Astrocyte (in vitro differentiated cells and primary cell): Measurements from ENCODE around the gene A3GALT2. TPM values are rescaled to one million over a fixed set of nuclear protein-coding genes. Genes with fewer than 3 reads are reported as not detected.

Source experiments
- DNase-seq: peaks from one replicate; pipeline ENCODE4 v3.0.0-alpha.2; 2010; ENCODE audit warnings: low read depth
- FAIRE-seq: peaks from 2 replicates; lab custom pipeline; 2011; peaks lifted over from hg19 to GRCh38; lab: Jason Lieb, UNC
- H2AFZ ChIP-seq: 2 replicates; pipeline ENCODE4 v1.6.0; 2012; ENCODE audit warnings: low read depth, low read length, inconsistent platforms
- H3K27ac ChIP-seq: 2 replicates; pipeline ENCODE4 v1.5.1; 2011; ENCODE audit warnings: low read depth, low read length, inconsistent platforms
- H3K27me3 ChIP-seq: 2 replicates; pipeline ENCODE4 v1.6.0; 2011; ENCODE audit warnings: low read length, inconsistent platforms; ENCODE audit not compliant: insufficient read depth
- H3K36me3 ChIP-seq: 2 replicates; pipeline ENCODE4 v1.5.1; 2011; ENCODE audit warnings: low read length, inconsistent platforms; ENCODE audit not compliant: insufficient read depth
- H3K4me1 ChIP-seq: 2 replicates; pipeline ENCODE4 v1.5.1; 2011; ENCODE audit warnings: low read length, inconsistent platforms; ENCODE audit not compliant: insufficient read depth
- H3K4me2 ChIP-seq: 2 replicates; pipeline ENCODE4 v1.6.0; 2012; ENCODE audit warnings: low read length, inconsistent platforms
- H3K4me3 ChIP-seq: 2 replicates; pipeline ENCODE4 v1.5.1; 2011; ENCODE audit warnings: low read depth, mild to moderate bottlenecking, low read length, inconsistent platforms; ENCODE audit not compliant: insufficient read depth
- H3K79me2 ChIP-seq: 2 replicates; pipeline ENCODE4 v1.6.0; 2012; ENCODE audit warnings: mild to moderate bottlenecking, low read length, inconsistent platforms; ENCODE audit not compliant: insufficient read depth
- H3K9ac ChIP-seq: 2 replicates; pipeline ENCODE4 v1.6.0; 2012; ENCODE audit warnings: mild to moderate bottlenecking, low read length, inconsistent platforms
- H3K9me3 ChIP-seq: 2 replicates; pipeline ENCODE4 v1.5.1; 2012; ENCODE audit warnings: low read depth, mild to moderate bottlenecking, low read length, inconsistent platforms; ENCODE audit not compliant: insufficient read depth
- H4K20me1 ChIP-seq: 2 replicates; pipeline ENCODE4 v1.6.0; 2012; ENCODE audit warnings: low read length, inconsistent platforms; ENCODE audit not compliant: insufficient read depth
- H3K27ac Mint-ChIP-seq: one replicate; pipeline ENCODE4 v1.8.0; 2021; ENCODE audit warnings: mild to moderate bottlenecking, mixed read lengths; ENCODE audit not compliant: unreplicated experiment
- H3K27me3 Mint-ChIP-seq: one replicate; pipeline ENCODE4 v1.8.0; 2021; ENCODE audit warnings: low read depth, mixed read lengths; ENCODE audit not compliant: unreplicated experiment
- H3K36me3 Mint-ChIP-seq: one replicate; pipeline ENCODE4 v1.8.0; 2021; ENCODE audit warnings: low read depth, mixed read lengths; ENCODE audit not compliant: unreplicated experiment
- H3K4me1 Mint-ChIP-seq: one replicate; pipeline ENCODE4 v1.8.0; 2021; ENCODE audit warnings: low read depth, mixed read lengths; ENCODE audit not compliant: unreplicated experiment
- H3K4me3 Mint-ChIP-seq: one replicate; pipeline ENCODE4 v1.8.0; 2021; ENCODE audit warnings: mild to moderate bottlenecking, moderate library complexity, mixed read lengths; ENCODE audit not compliant: unreplicated experiment
- H3K9me3 Mint-ChIP-seq: one replicate; pipeline ENCODE4 v1.8.0; 2021; ENCODE audit warnings: mild to moderate bottlenecking, mixed read lengths; ENCODE audit not compliant: unreplicated experiment
- EZH2 ChIP-seq: IDR thresholded peaks from 2 replicates; pipeline ENCODE4 v1.6.1; 2012; ENCODE audit warnings: mild to moderate bottlenecking, low read length, inconsistent platforms; ENCODE audit not compliant: insufficient read depth
- total RNA-seq: library from RNA; stranded (reverse); gene quantifications from 2 replicates; pipeline ENCODE4 v1.2.1, GENCODE V29; 2021
- TF ChIP-seq, protein P1 (sequence below): IDR thresholded peaks from 2 replicates; pipeline ENCODE4 v1.5.1; 2011; ENCODE audit warnings: low read depth, mild to moderate bottlenecking, inconsistent platforms, low read length, moderate library complexity; ENCODE audit not compliant: insufficient read depth

A3GALT2 gene
- total RNA-seq, 1 donor from 2014 or later: not detected

- H3K27ac ChIP-seq: no peak overlapping the region
- H3K9ac ChIP-seq: no peak overlapping the region
- no peaks in the 10 kb centered on the region for H3K9me3 Mint-ChIP-seq
- FAIRE-seq: no peak
- peaks cover 35% of the 10 kb centered on the region for H4K20me1 ChIP-seq
- H3K36me3 ChIP-seq: peaks cover 26% of the 10 kb centered on the region
- H3K27me3 ChIP-seq: no peaks in the 10 kb centered on the region
- no peak for DNase-seq
- H3K9me3 ChIP-seq: no peaks in the 10 kb centered on the region
- peaks cover 17% of the 10 kb centered on the region for H3K36me3 Mint-ChIP-seq
- H2AFZ ChIP-seq: no peak overlapping the region
- H3K27ac Mint-ChIP-seq: no peak overlapping the region
- TF ChIP-seq, protein P1, sequence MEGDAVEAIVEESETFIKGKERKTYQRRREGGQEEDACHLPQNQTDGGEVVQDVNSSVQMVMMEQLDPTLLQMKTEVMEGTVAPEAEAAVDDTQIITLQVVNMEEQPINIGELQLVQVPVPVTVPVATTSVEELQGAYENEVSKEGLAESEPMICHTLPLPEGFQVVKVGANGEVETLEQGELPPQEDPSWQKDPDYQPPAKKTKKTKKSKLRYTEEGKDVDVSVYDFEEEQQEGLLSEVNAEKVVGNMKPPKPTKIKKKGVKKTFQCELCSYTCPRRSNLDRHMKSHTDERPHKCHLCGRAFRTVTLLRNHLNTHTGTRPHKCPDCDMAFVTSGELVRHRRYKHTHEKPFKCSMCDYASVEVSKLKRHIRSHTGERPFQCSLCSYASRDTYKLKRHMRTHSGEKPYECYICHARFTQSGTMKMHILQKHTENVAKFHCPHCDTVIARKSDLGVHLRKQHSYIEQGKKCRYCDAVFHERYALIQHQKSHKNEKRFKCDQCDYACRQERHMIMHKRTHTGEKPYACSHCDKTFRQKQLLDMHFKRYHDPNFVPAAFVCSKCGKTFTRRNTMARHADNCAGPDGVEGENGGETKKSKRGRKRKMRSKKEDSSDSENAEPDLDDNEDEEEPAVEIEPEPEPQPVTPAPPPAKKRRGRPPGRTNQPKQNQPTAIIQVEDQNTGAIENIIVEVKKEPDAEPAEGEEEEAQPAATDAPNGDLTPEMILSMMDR: no peak
- no peak for TF ChIP-seq EZH2
- no peak overlapping the region for H3K4me3 Mint-ChIP-seq
- H3K4me1 Mint-ChIP-seq: no peaks in the 10 kb centered on the region
- H3K27me3 Mint-ChIP-seq: no peaks in the 10 kb centered on the region
- no peak overlapping the region for H3K4me3 ChIP-seq
- peaks cover 32% of the 10 kb centered on the region for H3K79me2 ChIP-seq
- H3K4me1 ChIP-seq: no peaks in the 10 kb centered on the region
- no peak overlapping the region for H3K4me2 ChIP-seq
Observed at GRCh38 chr1:33277488-33278084, 43.3 kb downstream of the A3GALT2 start.

DNA sequence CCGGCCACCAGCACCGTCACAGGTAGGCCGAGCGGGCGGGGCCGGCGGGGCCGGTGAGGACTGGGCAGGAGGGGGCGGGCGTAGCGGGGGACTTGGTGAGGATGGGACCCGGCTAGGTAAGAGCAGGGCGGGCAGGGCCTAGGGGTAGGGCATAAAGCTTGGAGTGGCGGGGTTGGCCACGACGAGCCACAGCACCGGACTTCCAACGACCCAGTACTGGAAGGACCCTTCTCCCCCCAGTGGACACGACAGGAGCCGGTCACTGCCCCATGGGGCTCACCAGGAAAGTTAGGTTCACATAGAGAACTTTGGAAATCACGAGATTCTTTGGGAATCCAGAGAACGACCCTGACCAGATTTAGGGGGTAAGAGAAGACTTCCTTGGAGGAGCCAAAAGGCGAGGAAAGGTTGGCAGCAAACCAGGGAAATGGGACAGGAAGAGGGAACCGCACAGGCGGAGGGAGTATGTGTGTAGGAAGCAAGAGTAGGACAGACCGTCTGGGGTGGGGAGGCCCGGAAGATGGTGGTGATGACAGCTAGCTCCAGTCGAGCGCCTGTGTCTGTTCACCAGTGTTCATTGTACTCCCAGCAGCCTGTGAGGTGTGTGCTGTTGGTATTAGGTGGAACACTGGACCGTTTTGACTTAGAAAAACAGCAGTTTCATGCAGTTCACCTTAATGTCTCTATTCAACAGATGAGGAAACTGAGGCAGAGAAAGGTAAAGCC lies 44.2 kb downstream of the A3GALT2 start:
- Mint-ChIP-seq H3K4me1 (no peaks in the 10 kb centered on the region), H3K27me3 (no peaks in the 10 kb centered on the region), H3K27ac (no peak overlapping the region), H3K36me3 (peaks cover 15% of the 10 kb centered on the region), H3K9me3 (no peaks in the 10 kb centered on the region), H3K4me3 (no peak overlapping the region)
- Histone ChIP-seq H3K9ac (no peak overlapping the region), H3K79me2 (peaks cover 40% of the 10 kb centered on the region), H3K9me3 (no peaks in the 10 kb centered on the region), H4K20me1 (peaks cover 44% of the 10 kb centered on the region), H3K27ac (no peak overlapping the region), H3K27me3 (no peaks in the 10 kb centered on the region), H2AFZ (no peak overlapping the region), H3K36me3 (peaks cover 23% of the 10 kb centered on the region), H3K4me1 (no peaks in the 10 kb centered on the region), H3K4me3 (no peak overlapping the region), H3K4me2 (no peak overlapping the region)
- no peak for TF ChIP-seq EZH2
- TF ChIP-seq, protein P1: no peak
- DNase-seq (no peak), FAIRE-seq (no peak)
